DOHH2 (cell line): Measurements from ENCODE around the gene PRPF18.

Source experiments
- EZH2phosphoT487 ChIP-seq: fragments of 200-600 bp; sonication (generic); IDR thresholded peaks from 2 replicates; pipeline ENCODE4 v1.6.1; 2017; ENCODE audit warnings: borderline replicate concordance, mild to moderate bottlenecking, antibody characterized with exemption, low read length, moderate library complexity, mixed read lengths
- TF ChIP-seq, protein P1 (sequence below): fragments of 200-600 bp; sonication (generic); IDR thresholded peaks from one replicate; pipeline ENCODE4 v1.5.1; 2014; ENCODE audit warnings: antibody characterized with exemption, mild to moderate bottlenecking, low read depth, low read length; ENCODE audit not compliant: poor library complexity, severe bottlenecking

DNA sequence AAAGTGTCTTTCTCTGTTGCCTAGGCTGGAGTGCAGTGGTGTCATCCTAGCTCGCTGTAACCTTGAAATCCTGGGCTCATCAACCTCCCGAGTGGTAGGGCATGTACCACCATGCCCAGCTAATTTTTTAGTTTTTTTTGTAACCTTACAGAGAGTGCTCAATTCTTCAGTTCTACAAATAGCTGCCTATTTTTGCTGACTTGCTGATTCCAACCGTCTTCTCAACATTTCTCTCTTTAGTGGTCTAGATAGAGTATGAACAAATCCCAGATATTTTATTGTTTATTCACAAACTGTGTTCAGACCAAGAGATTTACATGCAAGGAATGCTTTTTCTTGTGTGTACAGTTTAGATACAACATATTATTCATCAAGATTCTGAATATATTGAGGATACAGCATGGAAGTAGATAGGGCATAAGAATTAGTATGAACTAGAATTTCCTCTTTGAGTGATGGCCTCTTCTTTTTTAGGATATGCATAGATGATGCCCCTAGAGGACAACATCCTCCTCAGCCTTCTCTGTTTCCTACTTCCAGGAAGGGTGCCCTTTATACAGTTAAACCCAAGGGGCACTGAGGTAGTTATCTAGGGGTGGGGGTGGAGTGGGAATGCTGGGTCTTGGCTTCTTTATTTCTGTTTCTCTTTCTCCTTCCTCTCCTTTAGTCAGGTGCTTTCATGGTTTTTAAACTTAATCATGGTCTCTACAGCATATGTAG, 26.0 kb downstream of the PRPF18 start:
- TF ChIP-seq, protein P1, sequence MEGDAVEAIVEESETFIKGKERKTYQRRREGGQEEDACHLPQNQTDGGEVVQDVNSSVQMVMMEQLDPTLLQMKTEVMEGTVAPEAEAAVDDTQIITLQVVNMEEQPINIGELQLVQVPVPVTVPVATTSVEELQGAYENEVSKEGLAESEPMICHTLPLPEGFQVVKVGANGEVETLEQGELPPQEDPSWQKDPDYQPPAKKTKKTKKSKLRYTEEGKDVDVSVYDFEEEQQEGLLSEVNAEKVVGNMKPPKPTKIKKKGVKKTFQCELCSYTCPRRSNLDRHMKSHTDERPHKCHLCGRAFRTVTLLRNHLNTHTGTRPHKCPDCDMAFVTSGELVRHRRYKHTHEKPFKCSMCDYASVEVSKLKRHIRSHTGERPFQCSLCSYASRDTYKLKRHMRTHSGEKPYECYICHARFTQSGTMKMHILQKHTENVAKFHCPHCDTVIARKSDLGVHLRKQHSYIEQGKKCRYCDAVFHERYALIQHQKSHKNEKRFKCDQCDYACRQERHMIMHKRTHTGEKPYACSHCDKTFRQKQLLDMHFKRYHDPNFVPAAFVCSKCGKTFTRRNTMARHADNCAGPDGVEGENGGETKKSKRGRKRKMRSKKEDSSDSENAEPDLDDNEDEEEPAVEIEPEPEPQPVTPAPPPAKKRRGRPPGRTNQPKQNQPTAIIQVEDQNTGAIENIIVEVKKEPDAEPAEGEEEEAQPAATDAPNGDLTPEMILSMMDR: no peak
- no peak for TF ChIP-seq EZH2phosphoT487
